Endothelial cell of umbilical vein (primary cell): ENCODE measurements around the gene TSPAN1. TPM values are rescaled to one million over a fixed set of nuclear protein-coding genes. Genes with fewer than 3 reads are reported as not detected.

Experiments
- BruUV-seq: library from RNA; stranded (reverse); fragments of 400-500 nt; replicated peaks from 2 replicates; lab custom pipeline; 2021; lab: Mats Ljungman, UMichigan
- CTCF ChIA-PET: fragments of 300-600, 350-600 bp; sonication (Branson Sonifier 250); formaldehyde crosslinking; loops from one replicate; lab custom pipeline; 2021; ENCODE audit warnings: antibody characterized with exemption, inconsistent platforms; lab: Charles Lee
- POLR2A ChIA-PET: fragments of 300-600, 350-600 bp; sonication (Branson Sonifier 250); formaldehyde crosslinking; loops from one replicate; lab custom pipeline; 2021; ENCODE audit warnings: antibody characterized with exemption, inconsistent platforms; lab: Charles Lee
- DNase-seq: peaks from one replicate; pipeline ENCODE4 v3.0.0-alpha.2; 2011; ENCODE audit warnings: low read depth, low spot score
- FAIRE-seq: peaks from 2 replicates; lab custom pipeline; 2011; peaks lifted over from hg19 to GRCh38; lab: Jason Lieb, UNC
- H2AFZ ChIP-seq: 2 replicates; pipeline ENCODE4 v1.6.0; 2012; ENCODE audit warnings: low read depth, low read length, control low read depth, inconsistent platforms
- H3K27ac ChIP-seq: 2 replicates; pipeline ENCODE4 v1.5.1; 2011; ENCODE audit warnings: low read depth, mild to moderate bottlenecking, control low read depth, low read length, moderate library complexity; ENCODE audit not compliant: insufficient read depth
- H3K27me3 ChIP-seq, 2 experiments: 2 replicates each; pipeline versions ENCODE4 v1.6.0 to v1.6.1; 2011; ENCODE audit warnings: low read length in 2 of 2, mixed read lengths in 1 of 2; ENCODE audit not compliant: control insufficient read depth in 2 of 2, insufficient read depth in 2 of 2
- H3K36me3 ChIP-seq, 2 experiments: 2 replicates in 1 of 2; 3 replicates in 1 of 2; pipeline ENCODE4 v1.5.1; 2011; ENCODE audit warnings: low read length in 2 of 2, mild to moderate bottlenecking in 1 of 2, moderate library complexity in 1 of 2; ENCODE audit not compliant: control insufficient read depth in 2 of 2, insufficient read depth in 2 of 2; ENCODE audit errors: extremely low read depth in 1 of 2
- H3K4me1 ChIP-seq: 3 replicates; pipeline ENCODE4 v1.5.1; 2011; ENCODE audit warnings: mild to moderate bottlenecking, low read length; ENCODE audit not compliant: control insufficient read depth, insufficient read depth; ENCODE audit errors: extremely low read depth
- H3K4me2 ChIP-seq: 2 replicates; pipeline ENCODE4 v1.6.1; 2011; ENCODE audit warnings: low read length, control low read depth, mixed read lengths; ENCODE audit not compliant: insufficient read depth
- H3K4me3 ChIP-seq, 3 experiments: fragments of 200-600 bp in 1 of 3; sonication (generic), shearing (Covaris generic) in 1 of 3; replicated peaks in 1 of 3; 2 replicates each; pipeline ENCODE4 v1.5.1; 2011 to 2016; ENCODE audit warnings: control low read depth in 3 of 3, low read length in 3 of 3, mild to moderate bottlenecking in 2 of 3, inconsistent platforms in 1 of 3, low read depth in 1 of 3, moderate library complexity in 1 of 3; ENCODE audit not compliant: insufficient read depth in 1 of 3
- H3K79me2 ChIP-seq: 2 replicates; pipeline ENCODE4 v1.6.0; 2012; ENCODE audit warnings: low read length, inconsistent platforms; ENCODE audit not compliant: control insufficient read depth, insufficient read depth
- H3K9ac ChIP-seq: replicated peaks from 2 replicates; pipeline ENCODE3; 2011; ENCODE audit warnings: low read length, control low read depth; ENCODE audit not compliant: insufficient read depth; ENCODE audit errors: extremely low read depth
- H3K9me1 ChIP-seq: replicated peaks from 3 replicates; pipeline ENCODE4 v1.6.0; 2011; ENCODE audit warnings: mild to moderate bottlenecking, low read length; ENCODE audit not compliant: control insufficient read depth, insufficient read depth; ENCODE audit errors: extremely low read depth
- H3K9me3 ChIP-seq: replicated peaks from 2 replicates; pipeline ENCODE4 v1.5.1; 2012; ENCODE audit warnings: low read length, inconsistent platforms; ENCODE audit not compliant: control insufficient read depth, insufficient read depth
- H4K20me1 ChIP-seq: replicated peaks from 2 replicates; pipeline ENCODE3; 2011; ENCODE audit warnings: mild to moderate bottlenecking, low read length; ENCODE audit not compliant: control insufficient read depth, insufficient read depth; ENCODE audit errors: extremely low read depth
- CTCF ChIP-seq, 2 donors: IDR thresholded peaks; 1 replicate in 1 of 2; 2 replicates in 1 of 2; pipeline ENCODE4 v1.5.1; 2011; ENCODE audit warnings: low read length in 2 of 2, mild to moderate bottlenecking in 2 of 2, moderate library complexity in 2 of 2, control low read depth in 1 of 2, inconsistent platforms in 1 of 2, low read depth in 1 of 2; ENCODE audit not compliant: insufficient read depth in 1 of 2; ENCODE audit errors: extremely low read depth in 1 of 2
- EZH2 ChIP-seq: IDR thresholded peaks from 2 replicates; pipeline ENCODE4 v1.6.1; 2012; ENCODE audit warnings: borderline replicate concordance, low read depth, mild to moderate bottlenecking, moderate library complexity, low read length, inconsistent platforms; ENCODE audit not compliant: severe bottlenecking
- FOS ChIP-seq: IDR thresholded peaks from 2 replicates; pipeline ENCODE4 v1.6.1; 2011; ENCODE audit warnings: mild to moderate bottlenecking, low read length, moderate library complexity, borderline replicate concordance; ENCODE audit not compliant: insufficient read depth
- GATA2 ChIP-seq: IDR thresholded peaks from 2 replicates; pipeline ENCODE4 v1.7.0; 2011; ENCODE audit warnings: low read depth, mild to moderate bottlenecking, moderate library complexity, mixed read lengths, low read length; ENCODE audit not compliant: insufficient read length, insufficient read depth
- JUN ChIP-seq: IDR thresholded peaks from 2 replicates; pipeline ENCODE4 v1.6.1; 2011; ENCODE audit warnings: borderline replicate concordance, low read depth; ENCODE audit not compliant: insufficient read length, insufficient read depth
- MAX ChIP-seq: IDR thresholded peaks from 2 replicates; pipeline ENCODE4 v1.6.1; 2011; ENCODE audit not compliant: insufficient read depth, insufficient read length
- MYC ChIP-seq: IDR thresholded peaks from one replicate; pipeline ENCODE4 v1.6.1; 2011; ENCODE audit warnings: mild to moderate bottlenecking, low read depth, low read length
- POLR2A ChIP-seq: IDR thresholded peaks from 2 replicates; pipeline ENCODE4 v1.6.1; 2012; ENCODE audit warnings: low read depth, mild to moderate bottlenecking, control low read depth, low read length
- POLR2AphosphoS5 ChIP-seq: IDR thresholded peaks from 2 replicates; pipeline ENCODE4 v1.6.1; 2012; ENCODE audit warnings: low read depth, mild to moderate bottlenecking, control low read depth, low read length, moderate library complexity; ENCODE audit not compliant: insufficient read depth
- dilution Hi-C: fragments of 300-500 bp; cut with MboI; formaldehyde crosslinking; loops from one replicate; pipeline ENCODE4 v1.15.0; 2019; ENCODE audit warnings: low sequenced_read_pairs; ENCODE audit not compliant: extremely low pct_ligation_motif_present
- intact Hi-C: fragments of 100-400 bp; cut with micrococcal nuclease; formaldehyde crosslinking; loops from one replicate; pipeline ENCODE4 v1.10.0; 2022
- polyA plus RNA-seq, 4 experiments: library from polyadenylated mRNA; depleted of rRNA in 3 of 4; stranded (reverse) in 3 of 4; unstranded in 1 of 4; fragments of >200 nt; gene quantifications; 2 replicates each; pipeline versions ENCODE4 v1.2.1 to v1.2.3, GENCODE V29; 2011 to 2012; ENCODE audit warnings: missing spikeins in 1 of 4
- total RNA-seq: library from RNA; stranded (reverse); gene quantifications from 2 replicates; pipeline ENCODE4 v1.2.3, GENCODE V29; 2021

TSPAN1 gene
- total and polyA plus RNA-seq, 2 donors (not counting 3 experiments of a cell fraction or from before 2014, with no cell fraction given) = 0.65 to 0.88 TPM

- no peaks in the 10 kb centered on the region for H3K9me3 ChIP-seq
- dilution Hi-C loops (loop anchor here (25.0 kb wide), 1 partner anchor 151 kb away; no protein-coding TSS in a partner anchor), intact Hi-C loops (no loop called here)
- no peaks in the 10 kb centered on the region for H3K9me1 ChIP-seq
- DNase-seq (no peak), FAIRE-seq (no peak)
- BruUV-seq = no TSS peak
- TF ChIP-seq CTCF (IDR thresholded peaks at IDR 0.05; ENCODE audit: extremely low read depth in 1 of 2, insufficient read depth in 1 of 2, low read depth in 1 of 2, low read length in 2 of 2) = no peak
- TF ChIP-seq JUN = no peak
- no peak for TF ChIP-seq POLR2AphosphoS5
- no peak for TF ChIP-seq MYC
- TF ChIP-seq GATA2 = no peak
- no peak for TF ChIP-seq POLR2A
- TF ChIP-seq MAX = no peak
- no peak for TF ChIP-seq EZH2
- TF ChIP-seq FOS = no peak
- H3K4me3 ChIP-seq = no peak overlapping the region
- no peaks in the 10 kb centered on the region for H4K20me1 ChIP-seq
- no peaks in the 10 kb centered on the region for H3K79me2 ChIP-seq
- no peaks in the 10 kb centered on the region for H3K27me3 ChIP-seq
- peaks cover 0 to 26% of the 10 kb centered on the region in 2 experiments for H3K36me3 ChIP-seq
- no peak overlapping the region for H3K4me2 ChIP-seq
- no peak overlapping the region for H2AFZ ChIP-seq
- peaks cover 5% of the 10 kb centered on the region for H3K4me1 ChIP-seq
- H3K9ac ChIP-seq = no peak overlapping the region
- CTCF ChIA-PET = interaction anchor here (0.6 kb wide), 2 partner anchors 32 to 35 kb away, joined by 3 read pairs; no protein-coding TSS in a partner anchor
- POLR2A ChIA-PET = no interaction called here
- no peak overlapping the region for H3K27ac ChIP-seq
Measured at GRCh38 chr1:46188295-46189030, 13.6 kb downstream of the TSPAN1 start.
